ENCODE measurements around the gene GSE1.

GSE1 gene

GRCh38 chr16:85710732-85711131 is 97.6 kb downstream of the GSE1 start:
- DNase-seq: no peak

DNA sequence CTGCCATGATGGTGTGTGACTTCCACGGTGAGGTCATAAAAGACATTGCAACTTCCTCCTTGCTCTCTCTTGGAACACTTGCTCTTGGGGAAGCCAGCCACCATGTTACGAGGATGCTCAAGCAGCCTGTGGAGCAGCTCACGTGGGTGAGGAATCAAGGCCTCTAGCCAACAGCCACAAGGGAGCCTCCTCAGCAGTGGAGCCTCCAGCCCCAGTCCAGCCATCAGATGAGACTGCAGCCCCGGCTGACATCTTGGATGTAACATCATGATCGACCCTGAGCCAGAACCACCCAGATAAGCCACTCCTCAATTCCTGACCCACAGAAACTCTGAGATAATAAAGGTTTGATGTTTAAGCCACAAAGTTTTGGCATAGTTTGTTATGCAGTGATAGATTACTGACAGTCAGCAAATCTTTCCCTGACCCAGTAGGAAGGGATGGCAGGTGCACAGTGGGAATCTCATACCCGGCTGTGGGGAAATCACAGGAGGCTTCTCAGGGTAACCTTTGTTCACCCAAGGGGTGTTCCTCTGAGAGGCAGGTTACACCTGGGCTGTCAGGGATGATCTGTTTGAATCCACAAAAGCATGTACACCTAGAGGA is 99.0 kb downstream of the GSE1 start:
- peak; percentile 27 for DNase-seq

DNA sequence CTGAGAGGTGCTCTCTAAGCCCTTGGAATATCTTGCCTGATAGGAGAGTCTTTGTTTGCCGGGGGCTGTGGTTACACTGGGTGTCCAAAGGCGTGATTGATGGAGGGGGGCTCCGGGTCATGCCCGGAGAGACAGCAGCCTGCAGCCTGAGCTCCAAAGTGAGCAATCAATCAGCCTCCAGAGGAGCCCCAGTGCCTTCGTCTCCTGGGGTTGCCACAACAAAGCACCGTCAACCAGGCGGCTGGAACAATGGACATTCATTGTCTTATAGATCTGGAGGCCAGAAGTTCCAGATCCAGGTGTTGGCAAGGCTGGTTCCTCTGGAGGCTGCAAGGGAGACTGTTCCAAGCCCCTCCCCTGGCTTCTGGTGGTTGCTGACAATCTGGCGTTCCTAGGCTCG is 99.7 kb downstream of the GSE1 start:
- DNase-seq: no peak

GRCh38 chr16:85715169-85716021 is 102.3 kb downstream of the GSE1 start:
- peak; percentile 74 for DNase-seq

- no peak for DNase-seq
These were observed 103.0 kb downstream of the GSE1 start for GRCh38 chr16:85716022-85716679.

DNA sequence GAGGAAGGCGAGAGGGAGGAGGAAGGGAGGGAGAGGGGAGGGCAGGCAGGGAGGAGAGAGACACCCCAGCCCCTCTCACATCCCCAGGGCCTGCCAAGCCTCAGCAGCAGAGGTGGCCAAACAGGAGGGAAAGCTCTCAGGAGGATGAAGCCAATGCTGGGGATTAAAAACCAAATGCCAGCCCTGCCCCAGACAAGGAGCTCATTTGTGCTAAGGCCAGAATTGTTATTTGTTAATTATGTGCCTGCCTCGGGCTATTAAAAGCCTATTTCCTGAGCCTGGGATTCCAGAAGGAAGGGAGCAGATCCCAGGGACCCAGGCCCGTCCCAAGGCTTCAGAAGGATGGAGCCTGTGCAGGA is 103.5 kb downstream of the GSE1 start:
- DNase-seq: no peak

GRCh38 chr16:85717393-85718152 is 104.5 kb downstream of the GSE1 start:
- peak; percentile 54 for DNase-seq

GRCh38 chr16:85718153-85718477 is 105.0 kb downstream of the GSE1 start:
- no peak for DNase-seq

- no peak for DNase-seq
These were observed 105.6 kb downstream of the GSE1 start for GRCh38 chr16:85718682-85719081.

GRCh38 chr16:85719605-85720301 is 106.6 kb downstream of the GSE1 start:
- DNase-seq: no peak

DNA sequence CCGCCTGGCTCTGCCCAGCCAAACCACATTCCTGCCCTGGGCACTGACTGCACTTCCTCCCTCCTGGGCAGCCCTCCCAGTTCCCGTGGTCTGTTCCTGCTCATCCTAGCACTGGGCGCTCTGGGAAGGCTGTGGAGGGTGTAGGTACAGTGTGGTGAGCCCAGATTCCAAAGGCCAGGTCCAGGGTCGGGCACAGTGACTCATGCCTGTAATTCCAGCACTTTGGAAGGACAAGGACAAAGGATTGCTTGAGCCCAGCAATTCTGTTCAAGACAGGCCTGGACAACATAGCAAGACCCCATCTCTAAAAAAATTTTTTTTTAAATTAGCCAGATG is 107.1 kb downstream of the GSE1 start:
- DNase-seq: no peak

GRCh38 chr16:85722128-85722893 is 109.2 kb downstream of the GSE1 start:
- no peak for DNase-seq

- DNase-seq: no peak
These were observed 111.2 kb downstream of the GSE1 start for GRCh38 chr16:85724126-85724879.

- DNase-seq: no peak
These were observed 111.8 kb downstream of the GSE1 start for GRCh38 chr16:85724936-85725335.

Measured in MV-4-11 (cell line).